ENCODE measurements around the gene ACOT7. TPM values are rescaled to one million over a fixed set of nuclear protein-coding genes. Genes with fewer than 3 reads are reported as not detected.

ACOT7 gene
- total and polyA plus RNA-seq, 5 donors = 5.9 to 9.5 (median 7.5) TPM

DNA sequence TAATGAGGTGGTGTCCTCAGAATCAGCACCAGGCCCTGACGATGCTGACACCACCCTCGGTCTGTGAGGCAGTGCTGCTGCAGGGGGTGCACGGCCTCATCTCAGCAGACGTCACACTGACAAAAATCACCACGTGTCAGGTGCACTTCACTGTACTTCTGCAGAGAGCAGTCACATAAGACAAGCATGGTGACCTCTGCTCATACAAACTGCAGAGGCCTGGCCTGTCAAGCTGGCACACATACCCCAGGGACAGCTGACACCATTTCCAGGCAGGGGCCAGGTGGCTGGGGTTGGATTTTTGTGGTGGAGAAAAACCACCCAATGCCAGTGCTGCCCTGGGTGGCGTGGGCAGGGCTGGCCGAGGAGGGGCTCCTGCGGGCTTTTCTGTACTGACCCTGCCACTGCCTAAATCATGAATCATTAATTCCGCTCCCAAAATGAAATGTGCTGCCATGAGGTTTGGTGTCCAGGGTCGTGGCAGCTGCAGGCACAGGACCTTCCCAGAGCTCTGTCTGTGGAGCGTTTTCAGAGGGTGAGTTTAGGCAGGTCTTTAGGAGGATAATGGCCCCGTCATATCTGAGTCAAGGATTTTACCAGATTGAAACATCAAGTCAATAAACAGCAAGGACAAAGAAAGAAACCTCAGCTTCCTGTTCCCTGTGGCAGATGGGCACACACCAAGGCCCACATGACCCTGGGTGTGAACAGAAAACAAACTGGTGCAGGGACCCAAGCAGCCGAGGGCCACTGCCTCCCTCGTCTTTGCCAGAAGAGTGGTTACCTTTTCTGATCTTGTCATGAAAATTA lies 99.3 kb downstream of the ACOT7 start:
- 91% methylated on average over 14 of the region's 14 CpGs for WGBS
- no peak for DNase-seq
- Histone ChIP-seq H3K4me3 (ENCODE audit: low read length) (no peak overlapping the region), H3K4me1 (ENCODE audit: control insufficient read depth, insufficient read depth, low read length) (no peaks in the 10 kb centered on the region), H3K27ac (ENCODE audit: low read length) (no peak overlapping the region), H3K9me3 (ENCODE audit: control insufficient read depth, low read length) (no peaks in the 10 kb centered on the region), H3K27me3 (ENCODE audit: control insufficient read depth, insufficient read depth) (no peaks in the 10 kb centered on the region)
- intact Hi-C loops (cut with DNase I) = no loop called here
- ATAC-seq = no peak

DNA sequence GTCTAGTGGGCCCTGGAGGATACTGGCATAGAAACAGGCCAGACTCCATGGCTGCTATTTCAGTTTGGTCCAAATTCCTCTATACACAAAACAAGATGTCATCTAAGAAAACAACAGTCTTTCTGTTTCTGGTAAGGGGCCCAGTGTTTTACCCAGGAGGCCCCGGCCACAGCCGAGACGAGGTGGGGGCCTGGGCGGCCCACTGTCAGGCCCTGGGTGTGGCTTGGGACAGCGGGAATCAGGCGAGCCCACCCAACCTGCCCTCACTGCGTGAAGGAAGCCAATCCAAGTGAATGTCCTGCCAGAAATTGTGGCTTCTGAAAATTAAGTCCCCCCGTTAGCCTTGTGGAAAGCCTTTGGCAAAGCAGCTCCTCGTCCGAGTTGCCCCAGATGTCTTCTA lies 101.5 kb downstream of the ACOT7 start:
- no peaks in the 10 kb centered on the region for H3K27me3 ChIP-seq (ENCODE audit: control insufficient read depth, insufficient read depth)
- WGBS = 67% methylated on average over 10 of the region's 10 CpGs
- intact Hi-C loops (cut with DNase I) = no loop called here
- H3K4me3 ChIP-seq (ENCODE audit: low read length) = no peak overlapping the region
- peak in 1 of 2 donors; percentile 20 for ATAC-seq
- DNase-seq = peak in 2 of 3 donors; percentile 61 to 79
- H3K4me1 ChIP-seq (ENCODE audit: control insufficient read depth, insufficient read depth, low read length) = no peaks in the 10 kb centered on the region
- no peak overlapping the region for H3K27ac ChIP-seq (ENCODE audit: low read length)
- H3K9me3 ChIP-seq (ENCODE audit: control insufficient read depth, low read length) = no peaks in the 10 kb centered on the region

DNA sequence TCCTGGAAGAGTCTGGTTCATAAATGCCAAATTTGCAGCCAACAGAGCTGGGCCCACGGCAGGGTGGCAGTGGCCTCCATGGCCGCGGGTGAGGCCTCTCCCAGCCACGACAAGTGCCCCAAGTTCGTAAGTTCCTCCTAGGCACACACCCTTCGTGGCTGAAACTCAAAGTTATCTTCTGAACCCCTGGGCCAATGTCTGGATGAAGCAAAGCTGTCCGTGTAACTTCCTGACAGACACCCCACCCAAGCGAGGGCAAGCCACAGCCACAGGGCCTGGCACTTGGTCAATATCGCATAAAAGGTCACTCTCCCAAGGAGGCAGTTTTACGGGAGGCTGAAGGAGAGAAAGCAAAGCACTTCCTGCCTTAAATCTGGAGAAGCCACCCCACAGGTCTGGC lies 104.9 kb downstream of the ACOT7 start:
- no peaks in the 10 kb centered on the region for H3K27me3 ChIP-seq (ENCODE audit: control insufficient read depth, insufficient read depth)
- WGBS = 69% methylated on average over 10 of the region's 10 CpGs
- peak in 1 of 2 donors; percentile 28 for ATAC-seq
- no peak overlapping the region for H3K4me3 ChIP-seq (ENCODE audit: low read length)
- no peaks in the 10 kb centered on the region for H3K9me3 ChIP-seq (ENCODE audit: control insufficient read depth, low read length)
- H3K4me1 ChIP-seq (ENCODE audit: control insufficient read depth, insufficient read depth, low read length) = no peaks in the 10 kb centered on the region
- no peak overlapping the region for H3K27ac ChIP-seq (ENCODE audit: low read length)
- intact Hi-C loops (cut with DNase I) = no loop called here
- peak in 1 of 3 donors; percentile 43 for DNase-seq

DNA sequence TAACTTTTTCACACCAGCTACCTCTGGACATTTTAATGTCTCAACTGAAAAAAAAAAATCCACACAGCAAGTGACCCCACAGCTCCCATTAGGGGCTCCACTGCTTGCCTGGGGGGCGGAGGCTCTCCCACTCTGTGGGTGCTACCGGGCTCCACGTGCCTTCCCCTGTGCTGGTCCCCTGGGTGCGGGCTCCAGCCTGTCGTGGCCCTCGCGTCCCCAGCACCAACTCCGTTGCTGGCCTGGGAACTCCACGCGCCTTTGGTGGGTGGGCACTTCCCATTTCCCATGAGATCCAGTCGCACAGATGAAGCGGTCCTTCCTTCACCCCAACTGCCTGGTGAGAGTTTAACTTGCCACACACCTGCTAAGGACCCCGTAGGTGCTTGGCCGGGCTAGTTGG lies 105.5 kb downstream of the ACOT7 start:
- WGBS = 86% methylated on average over 14 of the region's 14 CpGs
- H3K27me3 ChIP-seq (ENCODE audit: control insufficient read depth, insufficient read depth) = no peaks in the 10 kb centered on the region
- H3K4me3 ChIP-seq (ENCODE audit: low read length) = no peak overlapping the region
- no peaks in the 10 kb centered on the region for H3K9me3 ChIP-seq (ENCODE audit: control insufficient read depth, low read length)
- DNase-seq (peak in 1 of 3 donors; percentile 42), ATAC-seq (no peak)
- intact Hi-C loops (cut with DNase I) = no loop called here
- no peak overlapping the region for H3K27ac ChIP-seq (ENCODE audit: low read length)
- H3K4me1 ChIP-seq (ENCODE audit: control insufficient read depth, insufficient read depth, low read length) = no peaks in the 10 kb centered on the region

DNA sequence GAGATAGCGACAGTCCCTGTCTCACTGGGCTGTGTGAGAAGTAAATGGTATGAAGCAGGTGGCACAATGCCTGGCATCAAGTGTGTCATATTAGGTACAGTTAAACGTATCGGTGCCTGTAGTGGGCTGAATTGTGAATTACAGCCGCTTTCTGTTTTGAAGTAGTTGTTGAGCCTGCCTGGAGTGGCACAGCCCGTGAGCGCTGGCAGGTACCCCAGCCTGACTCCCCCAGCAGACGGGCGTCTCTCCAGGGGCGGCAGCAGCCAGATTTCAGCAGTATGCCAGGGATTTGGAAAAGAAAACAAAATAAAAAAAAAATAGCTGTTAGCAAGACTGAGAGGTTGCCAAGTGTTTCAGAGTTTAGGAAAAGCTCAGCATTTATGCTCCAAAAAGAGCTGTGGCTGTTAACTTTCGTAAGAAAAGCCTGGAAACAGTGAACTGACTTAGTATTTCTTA lies 106.1 kb downstream of the ACOT7 start:
- DNase-seq = peak; percentile 59 to 89 (median 88)

DNA sequence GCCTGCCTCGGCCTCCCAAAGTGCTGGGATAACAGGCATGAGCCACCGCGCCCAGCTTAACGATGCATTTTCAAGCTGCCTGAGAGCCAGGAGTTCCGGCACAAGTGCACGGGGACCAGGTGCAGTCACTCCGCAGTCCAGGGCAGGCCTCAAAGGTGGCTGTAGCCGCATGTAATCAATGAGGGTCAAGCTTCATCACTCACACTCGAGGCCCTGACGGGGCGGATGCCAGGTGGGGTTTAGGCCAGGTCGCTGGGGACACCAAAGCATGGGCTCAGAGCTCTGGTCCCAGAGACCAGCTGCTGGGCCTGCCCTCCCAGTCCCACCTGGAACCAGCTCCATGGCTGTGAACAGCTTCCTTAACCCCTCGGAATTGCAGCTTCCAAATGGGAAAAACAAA lies 106.5 kb downstream of the ACOT7 start:
- H3K27ac ChIP-seq (ENCODE audit: low read length) = no peak overlapping the region
- DNase-seq (peak in 1 of 3 donors; percentile 33), ATAC-seq (no peak)
- H3K27me3 ChIP-seq (ENCODE audit: control insufficient read depth, insufficient read depth) = no peaks in the 10 kb centered on the region
- H3K4me3 ChIP-seq (ENCODE audit: low read length) = no peak overlapping the region
- intact Hi-C loops (cut with DNase I) = no loop called here
- no peaks in the 10 kb centered on the region for H3K4me1 ChIP-seq (ENCODE audit: control insufficient read depth, insufficient read depth, low read length)
- H3K9me3 ChIP-seq (ENCODE audit: control insufficient read depth, low read length) = no peaks in the 10 kb centered on the region
- WGBS = 86% methylated on average over 13 of the region's 13 CpGs

More for the DNA sequence above, 106.1 kb downstream of the ACOT7 start:
- H3K4me3 ChIP-seq (ENCODE audit: low read length) = no peak overlapping the region
- no peaks in the 10 kb centered on the region for H3K4me1 ChIP-seq (ENCODE audit: control insufficient read depth, insufficient read depth, low read length)
- 64% methylated on average over 10 of the region's 10 CpGs for WGBS
- H3K9me3 ChIP-seq (ENCODE audit: control insufficient read depth, low read length) = no peaks in the 10 kb centered on the region
- no peaks in the 10 kb centered on the region for H3K27me3 ChIP-seq (ENCODE audit: control insufficient read depth, insufficient read depth)
- H3K27ac ChIP-seq (ENCODE audit: low read length) = no peak overlapping the region
- peak; percentile 32 to 60 for ATAC-seq
- intact Hi-C loops (cut with DNase I) = no loop called here

DNA sequence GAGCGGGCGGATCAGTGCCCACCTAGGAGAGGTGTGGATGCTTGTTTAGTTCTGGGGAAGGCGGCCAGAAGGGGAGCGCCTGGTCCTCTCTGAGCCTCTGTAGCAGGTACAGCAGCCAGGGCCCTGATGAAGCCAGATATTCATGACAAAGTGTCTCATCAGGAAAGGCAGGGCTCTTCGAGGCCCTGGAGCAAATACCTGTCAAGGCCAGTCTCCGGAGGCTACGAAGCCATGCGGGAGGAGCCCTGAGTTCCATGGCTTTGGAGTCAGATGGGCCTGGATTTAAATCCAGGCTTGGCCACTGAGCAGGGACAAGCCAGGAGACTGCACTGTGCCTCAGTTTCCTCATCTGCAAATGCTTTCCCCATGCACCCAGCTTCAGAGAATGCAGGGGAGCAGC lies 107.3 kb downstream of the ACOT7 start:
- Histone ChIP-seq H3K27ac (ENCODE audit: low read length) (no peak overlapping the region), H3K9me3 (ENCODE audit: control insufficient read depth, low read length) (no peaks in the 10 kb centered on the region), H3K4me1 (ENCODE audit: control insufficient read depth, insufficient read depth, low read length) (no peaks in the 10 kb centered on the region), H3K4me3 (ENCODE audit: low read length) (no peak overlapping the region), H3K27me3 (ENCODE audit: control insufficient read depth, insufficient read depth) (no peaks in the 10 kb centered on the region)
- WGBS = 97% methylated on average over 8 of the region's 8 CpGs
- DNase-seq = no peak
- intact Hi-C loops (cut with DNase I) = no loop called here
- ATAC-seq = no peak

DNA sequence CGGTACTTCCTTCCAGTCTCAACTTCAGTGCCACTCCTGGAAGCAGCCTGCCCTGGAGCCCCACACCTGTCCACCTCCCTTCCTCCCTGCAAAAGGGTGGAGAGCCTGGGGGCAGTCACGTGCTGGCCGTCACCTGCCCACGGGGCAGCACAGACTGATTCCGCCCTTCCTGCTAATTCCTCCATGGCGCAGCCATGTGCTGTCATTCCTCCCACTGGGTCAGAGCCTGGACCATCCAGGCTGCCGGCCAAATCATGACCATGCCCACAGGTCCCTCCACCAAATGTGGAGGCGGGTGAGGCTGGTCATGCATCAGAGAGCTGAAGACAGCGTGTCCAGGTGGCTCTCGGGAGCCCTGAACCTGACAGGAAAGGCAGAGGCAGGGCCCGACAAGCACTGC lies 108.2 kb downstream of the ACOT7 start:
- no peak for DNase-seq

DNA sequence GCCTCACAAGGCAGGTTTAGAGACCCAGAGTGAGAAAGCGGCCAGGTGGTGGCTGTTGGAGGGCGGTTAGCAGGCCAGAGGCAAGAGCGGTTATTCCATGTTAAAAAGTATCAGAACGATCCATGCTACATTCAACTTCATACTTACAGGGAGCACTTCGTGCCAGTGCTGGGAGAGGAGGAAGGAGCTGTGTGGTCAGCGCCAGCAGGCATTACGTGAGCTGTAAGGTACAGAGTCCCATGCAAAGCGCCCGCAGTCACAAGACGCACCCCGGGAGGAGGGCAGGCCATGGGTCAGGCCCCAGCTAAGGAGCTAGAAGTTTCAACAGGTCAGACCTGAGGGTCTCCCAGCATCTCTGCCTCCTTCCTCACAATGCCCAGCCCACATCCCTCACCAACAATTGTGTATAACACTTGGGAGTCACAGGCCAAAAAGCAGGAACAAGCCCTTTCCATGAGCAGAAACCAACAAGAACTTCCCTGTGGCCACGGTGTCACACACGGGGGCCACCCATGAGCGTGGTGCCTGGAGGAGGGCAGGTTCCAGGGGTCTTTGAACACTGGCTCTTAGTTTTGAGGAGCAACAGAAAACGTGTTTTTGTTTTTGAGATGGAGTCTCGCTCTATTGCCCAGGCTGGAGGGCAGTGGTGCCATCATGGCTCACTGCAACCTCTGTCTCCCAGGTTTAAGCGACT lies 110.8 kb downstream of the ACOT7 start:
- ATAC-seq = no peak
- Histone ChIP-seq H3K9me3 (ENCODE audit: control insufficient read depth, low read length) (no peaks in the 10 kb centered on the region), H3K27ac (ENCODE audit: low read length) (no peak overlapping the region), H3K4me3 (ENCODE audit: low read length) (no peak overlapping the region), H3K27me3 (ENCODE audit: control insufficient read depth, insufficient read depth) (no peaks in the 10 kb centered on the region), H3K4me1 (ENCODE audit: control insufficient read depth, insufficient read depth, low read length) (no peaks in the 10 kb centered on the region)
- DNase-seq = no peak
- intact Hi-C loops (cut with DNase I) = no loop called here
- 93% methylated on average over 17 of the region's 17 CpGs for WGBS

More for the DNA sequence above, 108.2 kb downstream of the ACOT7 start:
- no peak for ATAC-seq
- 94% methylated on average over 11 of the region's 11 CpGs for WGBS
- Histone ChIP-seq H3K9me3 (ENCODE audit: control insufficient read depth, low read length) (no peaks in the 10 kb centered on the region), H3K27me3 (ENCODE audit: control insufficient read depth, insufficient read depth) (no peaks in the 10 kb centered on the region), H3K27ac (ENCODE audit: low read length) (no peak overlapping the region), H3K4me1 (ENCODE audit: control insufficient read depth, insufficient read depth, low read length) (no peaks in the 10 kb centered on the region), H3K4me3 (ENCODE audit: low read length) (no peak overlapping the region)
- intact Hi-C loops (cut with DNase I) = no loop called here

DNA sequence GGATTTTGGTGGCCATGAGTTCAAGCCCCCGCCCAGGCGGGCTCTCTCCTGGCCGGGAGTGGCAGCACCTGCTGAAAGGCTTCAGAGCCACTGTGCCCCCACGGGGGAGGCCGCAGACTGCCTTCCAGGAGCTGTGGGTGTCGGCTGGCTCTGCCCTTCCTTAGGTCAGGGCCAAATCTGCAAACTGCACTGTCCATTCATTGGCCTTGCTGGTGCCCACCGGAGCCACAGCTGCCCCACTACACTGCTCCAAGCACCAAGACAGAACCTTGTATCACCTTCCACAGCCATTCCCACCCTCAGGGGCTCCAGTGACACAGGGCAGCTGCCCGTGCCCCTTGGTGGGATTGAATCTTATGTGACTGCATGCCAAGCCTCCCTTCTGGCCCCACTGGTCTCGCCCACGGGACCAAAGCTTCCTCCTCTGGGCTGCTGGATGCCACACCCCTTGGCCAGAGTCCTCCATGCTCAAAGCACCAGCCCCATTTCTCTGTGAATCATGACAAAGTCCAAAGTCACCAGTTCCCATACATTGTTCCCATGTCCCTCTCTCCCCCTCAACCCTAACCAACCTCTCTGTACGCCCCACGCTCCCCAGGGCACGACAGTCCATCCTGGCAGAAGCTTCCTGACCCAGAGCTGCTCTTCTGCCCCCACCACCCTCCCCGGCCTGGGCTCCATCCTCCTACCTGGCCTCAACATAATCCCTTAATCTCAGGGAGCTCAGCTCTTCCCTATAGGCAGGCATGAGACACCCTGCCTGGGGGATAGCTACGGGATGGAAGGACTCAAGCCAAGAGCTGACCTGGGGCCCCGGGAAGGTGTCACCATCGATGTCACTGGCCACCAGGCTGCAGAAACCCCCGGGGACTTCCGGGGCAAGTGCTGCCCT lies 111.8 kb downstream of the ACOT7 start:
- 83% methylated on average over 19 of the region's 19 CpGs for WGBS
- intact Hi-C loops (cut with DNase I) = no loop called here
- ATAC-seq = no peak
- Histone ChIP-seq H3K4me3 (ENCODE audit: low read length) (no peak overlapping the region), H3K4me1 (ENCODE audit: control insufficient read depth, insufficient read depth, low read length) (no peaks in the 10 kb centered on the region), H3K27me3 (ENCODE audit: control insufficient read depth, insufficient read depth) (no peaks in the 10 kb centered on the region), H3K27ac (ENCODE audit: low read length) (no peak overlapping the region), H3K9me3 (ENCODE audit: control insufficient read depth, low read length) (no peaks in the 10 kb centered on the region)
- DNase-seq = peak in 1 of 3 donors; percentile 47

Data from right cardiac atrium (tissue), 5 donors.